Cardiac septum (tissue), 1 donor: Measurements from ENCODE around the gene RNPS1. TPM values are rescaled to one million over a fixed set of nuclear protein-coding genes. Genes with fewer than 3 reads are reported as not detected.

Experiments
- DNase-seq: peaks from one replicate; pipeline ENCODE4 v3.0.0-alpha.2; 2020; ENCODE audit warnings: low spot score
- intact Hi-C: fragments of 100-400 bp; cut with DNase I; formaldehyde crosslinking; loops from one replicate; pipeline ENCODE4 v1.14.0; 2022
- total RNA-seq: library from RNA; stranded (reverse); fragmentation: NEBNext Ultra II Directional; extraction: Animal tissue kit (Norgen Biotek cat#: 25700); gene quantifications from one replicate; pipeline ENCODE4 v1.2.1, GENCODE V29; 2021
- donor health status: DM: no; HTN: no; CAD: no.

Gene RNPS1
- total RNA-seq, 1 donor from 2014 or later, result 106 TPM

GRCh38 chr16:2238150-2238837 lies 29.6 kb downstream of the RNPS1 start:
- intact Hi-C loops, result no loop called here
- DNase-seq, result no peak

GRCh38 chr16:2237493-2238149 lies 30.3 kb downstream of the RNPS1 start:
- no peak for DNase-seq
- intact Hi-C loops, result no loop called here

- no peak for DNase-seq
- intact Hi-C loops, result no loop called here
Measured at GRCh38 chr16:2237102-2237482, 30.8 kb downstream of the RNPS1 start.

GRCh38 chr16:2236337-2237101 lies 31.4 kb downstream of the RNPS1 start, which contains the start of gene DNASE1L2:
DNASE1L2 (plus strand) TSS chr16:2236444; CDS start chr16:2236817, 373 bp downstream.
- intact Hi-C loops, result no loop called here
- no peak for DNase-seq

GRCh38 chr16:2235695-2236336 lies 32.1 kb downstream of the RNPS1 start:
- intact Hi-C loops, result no loop called here
- DNase-seq, result no peak

GRCh38 chr16:2235234-2235651 lies 32.7 kb downstream of the RNPS1 start:
- intact Hi-C loops, result no loop called here
- no peak for DNase-seq

DNA sequence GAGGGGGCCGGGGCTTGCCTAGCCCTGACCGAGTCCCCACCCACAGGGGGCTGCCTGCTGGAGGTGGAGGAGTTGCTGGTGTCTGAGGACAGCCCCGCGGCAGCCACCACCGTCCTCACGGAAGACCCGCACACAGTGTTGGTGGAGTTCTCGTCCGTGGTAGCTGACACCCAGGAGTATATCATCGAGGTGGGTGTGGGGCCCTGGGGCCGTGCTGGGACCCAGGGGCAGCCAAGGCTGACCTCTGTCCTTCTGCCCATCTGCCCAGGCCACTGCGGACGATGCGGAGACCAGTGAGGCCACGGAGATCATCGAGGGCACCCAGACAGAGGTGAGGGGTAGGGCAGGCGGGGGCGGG lies 33.1 kb downstream of the RNPS1 start:
- intact Hi-C loops, result no loop called here
- no peak for DNase-seq

GRCh38 chr16:2233872-2234812 lies 33.8 kb downstream of the RNPS1 start:
- no peak for DNase-seq
- intact Hi-C loops, result no loop called here

DNA sequence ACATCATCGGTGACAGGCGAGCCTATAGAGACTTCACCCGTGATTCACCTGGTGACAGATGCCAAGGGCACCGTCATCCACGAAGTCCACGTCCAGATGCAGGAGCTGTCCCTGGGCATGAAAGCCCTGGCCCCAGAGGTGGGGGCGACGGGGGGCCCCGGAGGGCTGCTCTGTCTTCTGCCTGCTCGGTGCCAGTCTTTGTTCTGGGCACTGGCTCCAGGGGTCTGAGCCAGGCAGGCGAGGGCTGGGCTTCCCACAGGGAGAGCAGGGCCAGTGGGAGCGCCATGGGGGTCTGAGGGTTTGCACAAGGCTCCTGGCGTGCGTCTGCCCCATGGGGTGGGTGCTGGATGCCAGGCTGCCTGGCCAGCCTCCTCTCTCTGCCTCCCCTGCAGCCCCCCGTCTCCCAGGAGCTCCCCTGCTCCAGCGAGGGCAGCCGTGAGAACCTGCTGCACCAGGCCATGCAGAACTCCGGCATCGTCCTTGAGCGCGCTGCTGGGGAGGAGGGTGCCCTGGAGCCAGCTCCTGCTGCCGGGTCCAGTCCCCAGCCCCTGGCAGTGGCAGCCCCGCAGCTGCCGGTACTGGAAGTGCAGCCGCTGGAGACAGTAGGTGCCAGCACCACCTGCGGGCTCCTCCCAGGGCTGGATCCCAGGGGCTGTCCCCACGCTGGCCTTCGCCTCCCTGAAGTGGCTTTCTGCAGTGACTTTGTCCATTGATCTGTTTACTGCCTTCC lies 34.7 kb downstream of the RNPS1 start:
- intact Hi-C loops, result no loop called here
- no peak for DNase-seq

DNA sequence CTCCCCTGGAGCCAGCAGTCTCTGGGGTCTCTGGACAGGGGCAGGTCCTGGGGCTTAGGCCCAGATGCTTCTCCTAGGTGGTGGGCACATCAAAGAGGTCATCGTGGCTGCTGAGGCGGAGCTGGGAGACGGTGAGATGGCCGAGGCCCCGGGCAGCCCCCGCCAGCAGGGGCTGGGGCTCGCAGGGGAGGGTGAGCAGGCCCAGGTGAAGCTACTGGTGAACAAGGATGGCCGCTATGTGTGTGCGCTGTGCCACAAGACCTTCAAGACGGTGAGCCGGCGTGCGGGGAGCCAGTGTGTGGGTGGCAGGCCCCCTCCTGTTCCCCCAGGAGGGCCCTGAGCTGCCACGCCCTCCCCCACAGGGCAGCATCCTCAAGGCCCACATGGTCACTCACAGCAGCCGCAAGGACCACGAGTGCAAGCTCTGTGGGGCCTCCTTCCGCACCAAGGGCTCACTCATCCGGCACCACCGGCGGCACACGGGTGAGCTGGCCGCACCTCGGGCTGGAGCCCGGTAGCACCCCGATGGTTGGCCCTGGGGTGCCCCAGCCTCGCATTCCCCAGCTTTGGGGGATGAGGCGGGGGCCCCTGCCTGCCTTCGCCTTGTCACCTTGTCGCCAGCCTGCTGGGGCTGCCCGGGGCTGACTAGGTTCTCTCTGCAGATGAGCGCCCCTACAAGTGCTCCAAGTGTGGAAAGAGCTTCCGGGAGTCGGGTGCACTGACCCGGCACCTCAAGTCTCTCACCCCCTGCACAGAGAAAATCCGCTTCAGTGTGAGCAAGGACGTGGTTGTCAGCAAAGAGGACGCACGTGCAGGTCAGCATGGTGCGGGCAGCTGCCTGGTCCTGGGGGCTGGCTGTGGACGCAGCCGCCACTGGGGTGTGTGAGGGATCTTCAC lies 35.6 kb downstream of the RNPS1 start:
- intact Hi-C loops, result no loop called here
- no peak for DNase-seq

GRCh38 chr16:2231016-2231931 lies 36.7 kb downstream of the RNPS1 start:
- intact Hi-C loops, result no loop called here
- DNase-seq, result no peak

GRCh38 chr16:2230376-2230775 lies 37.5 kb downstream of the RNPS1 start:
- intact Hi-C loops, result no loop called here
- no peak for DNase-seq

GRCh38 chr16:2229632-2230250 lies 38.2 kb downstream of the RNPS1 start:
- no peak for DNase-seq
- intact Hi-C loops, result no loop called here

GRCh38 chr16:2229091-2229490 lies 38.8 kb downstream of the RNPS1 start:
- no peak for DNase-seq
- intact Hi-C loops, result no loop called here

DNA sequence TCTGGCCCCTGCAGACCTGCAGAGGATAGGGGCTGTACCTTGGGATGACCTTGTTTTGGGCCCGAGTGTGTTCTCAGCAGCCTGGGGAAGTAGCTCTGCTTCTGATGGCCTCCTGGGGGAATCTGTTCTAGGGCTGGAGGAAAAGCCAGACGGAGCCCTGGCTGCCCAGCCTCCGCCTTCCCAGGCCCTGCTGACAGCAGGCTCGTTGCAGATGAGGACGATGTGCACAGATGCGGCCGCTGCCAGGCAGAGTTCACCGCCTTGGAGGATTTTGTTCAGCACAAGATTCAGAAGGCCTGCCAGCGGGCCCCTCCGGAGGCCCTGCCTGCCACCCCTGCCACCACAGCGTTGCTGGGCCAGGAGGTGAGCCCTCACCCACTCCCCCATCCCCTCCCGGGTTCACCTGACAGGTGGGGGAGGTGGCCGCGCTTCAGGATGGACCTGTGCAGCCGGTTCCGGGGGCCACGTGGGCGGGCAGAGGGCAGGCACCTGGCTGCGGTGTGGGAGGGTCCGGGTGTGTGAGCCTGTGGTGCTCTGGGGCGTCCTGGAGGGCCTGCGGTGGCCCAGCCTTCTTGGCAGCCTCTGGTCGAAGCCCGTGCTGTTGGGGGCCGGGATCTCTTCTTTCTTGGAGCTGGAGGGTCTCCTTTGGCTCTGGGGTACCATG lies 39.6 kb downstream of the RNPS1 start:
- intact Hi-C loops, result no loop called here
- no peak for DNase-seq

DNA sequence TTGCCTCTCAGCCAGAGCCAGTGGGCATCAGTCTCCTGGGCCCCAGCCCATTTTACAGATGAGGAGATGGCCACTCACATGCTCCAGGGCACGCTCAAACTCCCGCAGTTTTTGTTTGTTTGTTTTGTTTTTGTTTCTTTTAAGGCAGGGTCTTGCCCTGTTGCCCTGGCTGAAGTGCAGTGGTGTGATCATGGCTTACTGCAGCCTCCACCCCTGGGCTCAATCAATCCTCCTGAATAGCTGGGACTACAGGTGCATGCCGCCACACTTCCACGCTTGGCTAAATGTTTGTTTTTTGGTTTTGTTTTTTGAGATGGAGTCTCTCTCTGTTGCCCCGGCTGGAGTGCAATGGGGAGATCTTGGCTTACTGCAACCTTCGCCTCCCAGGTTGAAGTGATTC lies 41.0 kb downstream of the RNPS1 start:
- DNase-seq, result no peak
- intact Hi-C loops, result no loop called here
